ENCODE results near the gene CASR. TPM values are rescaled to one million over a fixed set of nuclear protein-coding genes. Genes with fewer than 3 reads are reported as not detected.
A peak's percentile ranks its signal among the peaks of the same experiment; 100 is the strongest.

CASR gene
- polyA plus RNA-seq, 1 of the 3 experiments (the other 2 are of a cell fraction): not detected

GRCh38 chr3:122258757-122259371 lies 75.4 kb downstream of the CASR start:
- H3K27ac ChIP-seq (ENCODE audit: low read depth in 2 of 2, low read length in 1 of 2): no peak overlapping the region
- H3K9ac ChIP-seq: no peak overlapping the region
- H2AFZ ChIP-seq (ENCODE audit: low read depth): no peak overlapping the region; the same call in 1 of the 2 replicates
- no peaks in the 10 kb centered on the region for H4K20me1 ChIP-seq (ENCODE audit: insufficient read depth)
- H3K9me2 ChIP-seq: no peaks in the 10 kb centered on the region
- no peaks in the 10 kb centered on the region for H3K79me2 ChIP-seq (ENCODE audit: insufficient read depth)
- WGBS (ENCODE audit: low lambda C conversion rate): under 1% methylated on average over 7 of the region's 7 CpGs
- no peak overlapping the region; a peak in 1 of 4 replicates for H3K4me3 ChIP-seq (ENCODE audit: low read depth in 2 of 2, low read length in 1 of 2)
- H3K4me2 ChIP-seq: no peak overlapping the region
- H3F3A ChIP-seq (replicated peaks; ENCODE audit: insufficient read depth): no peaks in the 10 kb centered on the region
- peak; percentile 66 for DNase-seq
- CTCF ChIA-PET: interaction anchor here (0.7 to 4.3 kb wide), 16 partner anchors 10 to 713 kb away, joined by 3 to 28 read pairs (median 4); partner anchors contain the start of gene POLQ
- POLR2A ChIA-PET: no interaction called here
- TF ChIP-seq CHD2 (IDR thresholded peaks at IDR 0.05; ENCODE audit: low read length, partially characterized antibody) (no peak), YY1 (IDR thresholded peaks at IDR 0.05; ENCODE audit: low read depth) (no peak), RAD21 (IDR thresholded peaks at IDR 0.05; ENCODE audit: low read length) (peak; percentile 83), SMC3 (IDR thresholded peaks at IDR 0.05; ENCODE audit: low read depth, low read length) (peak; percentile 79), CTCF (IDR thresholded peaks at IDR 0.05) (peak; percentile 64), NFIC (IDR thresholded peaks at IDR 0.05; ENCODE audit: borderline replicate concordance) (no peak), TCF12 (IDR thresholded peaks at IDR 0.05) (no peak), RFX5 (IDR thresholded peaks at IDR 0.05; ENCODE audit: low read length) (no peak)
- H3K4me1 ChIP-seq (ENCODE audit: control insufficient read depth in 1 of 2, insufficient read depth in 2 of 2, low read depth in 1 of 2, low read length in 1 of 2): no peaks in the 10 kb centered on the region
- peaks cover 27% of the 10 kb centered on the region; the same call in 1 of the 2 replicates for H3K27me3 ChIP-seq (ENCODE audit: insufficient read depth)
- H3K9me3 ChIP-seq: no peaks in the 10 kb centered on the region
- no peaks in the 10 kb centered on the region for H3K36me3 ChIP-seq (replicated peaks in 1 of 2; ENCODE audit: control insufficient read depth in 1 of 2, insufficient read depth in 2 of 2, low read length in 1 of 2)

- Histone ChIP-seq H4K20me1 (ENCODE audit: insufficient read depth) (no peaks in the 10 kb centered on the region), H3K27me3 (ENCODE audit: insufficient read depth) (peaks cover 27% of the 10 kb centered on the region; the same call in 1 of the 2 replicates), H3K9me2 (no peaks in the 10 kb centered on the region), H3K4me1 (ENCODE audit: control insufficient read depth in 1 of 2, insufficient read depth in 2 of 2, low read depth in 1 of 2, low read length in 1 of 2) (no peaks in the 10 kb centered on the region), H2AFZ (ENCODE audit: low read depth) (no peak overlapping the region), H3K27ac (ENCODE audit: low read depth in 2 of 2, low read length in 1 of 2) (no peak overlapping the region), H3K9me3 (no peaks in the 10 kb centered on the region), H3K9ac (no peak overlapping the region), H3K79me2 (ENCODE audit: insufficient read depth) (no peaks in the 10 kb centered on the region), H3K36me3 (replicated peaks in 1 of 2; ENCODE audit: control insufficient read depth in 1 of 2, insufficient read depth in 2 of 2, low read length in 1 of 2) (no peaks in the 10 kb centered on the region), H3K4me2 (no peak overlapping the region), H3K4me3 (ENCODE audit: low read depth in 2 of 2, low read length in 1 of 2) (no peak overlapping the region), H3F3A (replicated peaks; ENCODE audit: insufficient read depth) (no peaks in the 10 kb centered on the region)
- WGBS (ENCODE audit: low lambda C conversion rate): 0% methylated on average over 2 of the region's 2 CpGs
- CTCF ChIA-PET: interaction anchor here (0.6 to 4.3 kb wide), 6 partner anchors 12 to 714 kb away, joined by 3 to 28 read pairs (median 8); partner anchors contain the start of gene POLQ
- no peak for TF ChIP-seq SMC3 (IDR thresholded peaks at IDR 0.05; ENCODE audit: low read depth, low read length)
- no peak for TF ChIP-seq TAF1 (IDR thresholded peaks at IDR 0.05; ENCODE audit: borderline replicate concordance, low read depth, low read length)
- no peak for TF ChIP-seq RXRA (IDR thresholded peaks at IDR 0.05; ENCODE audit: borderline replicate concordance, low read depth)
- no peak for TF ChIP-seq TCF12 (IDR thresholded peaks at IDR 0.05)
- no peak for TF ChIP-seq CHD2 (IDR thresholded peaks at IDR 0.05; ENCODE audit: low read length, partially characterized antibody)
- no peak for TF ChIP-seq NRF1 (IDR thresholded peaks at IDR 0.05; ENCODE audit: low read depth, low read length)
- no peak for TF ChIP-seq YY1 (IDR thresholded peaks at IDR 0.05; ENCODE audit: low read depth)
- no peak for TF ChIP-seq EZH2phosphoT487 (IDR thresholded peaks at IDR 0.05; ENCODE audit: borderline replicate concordance, low read depth)
- TF ChIP-seq RFX5 (IDR thresholded peaks at IDR 0.05; ENCODE audit: low read length): no peak
- TF ChIP-seq TEAD4 (IDR thresholded peaks at IDR 0.05; ENCODE audit: borderline replicate concordance, insufficient read depth): no peak
- POLR2A ChIA-PET: no interaction called here
- DNase-seq: no peak
Observed at GRCh38 chr3:122260206-122260605, 76.7 kb downstream of the CASR start.
